ENCODE results near the gene VAV2. TPM values are rescaled to one million over a fixed set of nuclear protein-coding genes. Genes with fewer than 3 reads are reported as not detected.
A peak's percentile ranks its signal among the peaks of the same experiment; 100 is the strongest.

The VAV2 gene
- total RNA-seq, 3 donors from 2014 or later = 5.3 to 9.5 (median 8.8) TPM

DNA sequence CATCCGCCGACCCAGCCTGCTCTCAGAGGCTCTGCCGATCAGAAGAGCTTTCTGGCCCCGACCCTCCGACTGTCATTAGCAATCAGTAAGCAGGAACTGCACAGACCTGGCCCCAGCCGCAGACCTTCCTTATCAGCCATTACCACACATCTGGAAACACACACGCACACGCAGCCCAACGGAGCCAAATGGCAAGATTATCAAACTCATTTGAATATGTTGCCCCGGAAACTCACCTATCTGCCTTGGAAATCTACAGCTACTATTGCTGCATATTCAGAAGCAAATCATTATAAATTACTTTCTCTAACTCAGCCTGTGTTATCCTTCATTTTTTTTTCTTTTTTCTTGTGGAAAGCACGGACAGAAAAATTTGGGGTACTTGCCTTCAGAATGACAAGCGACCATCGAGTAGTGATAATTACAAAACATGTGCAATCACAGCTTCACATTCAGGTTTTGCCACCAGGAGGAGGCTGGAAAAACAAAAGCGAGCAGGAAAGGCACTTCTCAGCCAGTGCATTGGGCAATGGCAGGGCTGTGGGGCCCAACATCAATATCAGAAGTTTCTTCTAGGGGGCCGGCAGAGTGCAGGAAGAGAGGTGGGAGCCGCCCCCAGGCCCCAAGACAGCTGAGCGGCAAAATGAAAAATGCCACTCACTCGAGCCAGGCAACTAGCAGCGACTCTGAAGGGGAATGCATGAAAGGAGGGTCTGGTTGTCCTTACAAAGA, 122.3 kb downstream of the VAV2 start:
- TF ChIP-seq POLR2AphosphoS5 (IDR thresholded peaks at IDR 0.05) (no peak), CTCF (IDR thresholded peaks at IDR 0.05) (no peak)
- H3K27ac ChIP-seq = no peak overlapping the region
- no peak overlapping the region for H3K4me3 ChIP-seq
- H3K9me3 ChIP-seq = no peaks in the 10 kb centered on the region
- peaks cover 9 to 14% of the 10 kb centered on the region in 2 donors for H3K4me1 ChIP-seq
- intact Hi-C loops (cut with DNase I; ENCODE audit: low total_unique reads) = loop anchor here (10.0 kb wide), 1 partner anchor 475 kb away; no protein-coding TSS in a partner anchor
- H3K36me3 ChIP-seq = no peaks in the 10 kb centered on the region
- H3K27me3 ChIP-seq = no peaks in the 10 kb centered on the region
- DNase-seq (ENCODE audit: low spot score in 2 of 2) = no peak

- no peak for TF ChIP-seq POLR2AphosphoS5 (IDR thresholded peaks at IDR 0.05)
- TF ChIP-seq CTCF (IDR thresholded peaks at IDR 0.05) = no peak
- no peak for TF ChIP-seq POLR2A (IDR thresholded peaks at IDR 0.05)
- Histone ChIP-seq H3K27me3 (no peaks in the 10 kb centered on the region), H3K9me3 (no peaks in the 10 kb centered on the region), H3K36me3 (no peaks in the 10 kb centered on the region), H3K4me3 (no peak overlapping the region), H3K4me1 (peaks cover 0 to 6% of the 10 kb centered on the region in 2 donors), H3K27ac (no peak overlapping the region)
- intact Hi-C loops (cut with DNase I; ENCODE audit: low total_unique reads) = loop anchor here (10.0 kb wide), 1 partner anchor 473 kb away; no protein-coding TSS in a partner anchor
- no peak for DNase-seq (ENCODE audit: low spot score in 2 of 2)
Observed at GRCh38 chr9:133868203-133868602, 123.9 kb downstream of the VAV2 start.

DNA sequence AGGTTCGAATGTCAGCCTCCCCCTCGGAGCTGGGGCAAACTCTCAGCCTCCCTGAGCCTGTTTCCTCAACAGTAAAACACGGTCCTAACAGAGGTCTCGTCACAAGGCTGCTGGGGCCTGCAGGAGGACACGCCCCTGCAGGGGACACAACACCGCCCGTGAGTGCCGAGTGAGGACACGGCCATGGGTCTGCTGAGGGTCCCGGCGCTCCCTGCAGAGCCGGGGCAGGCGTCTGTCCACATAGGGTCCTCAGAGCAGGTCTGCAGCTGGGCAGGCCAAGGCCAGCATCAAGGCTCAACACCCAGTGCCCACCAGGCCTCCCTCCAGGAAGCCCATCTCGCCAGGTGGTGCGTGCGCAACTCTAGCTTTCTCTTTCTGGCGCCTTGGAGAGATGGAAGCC, 125.2 kb downstream of the VAV2 start:
- H3K4me1 ChIP-seq = peaks cover 0 to 6% of the 10 kb centered on the region in 2 donors
- no peak overlapping the region for H3K27ac ChIP-seq
- H3K4me3 ChIP-seq = no peak overlapping the region
- H3K9me3 ChIP-seq = no peaks in the 10 kb centered on the region
- no peaks in the 10 kb centered on the region for H3K36me3 ChIP-seq
- intact Hi-C loops (cut with DNase I; ENCODE audit: low total_unique reads) = loop anchor here (10.0 kb wide), 1 partner anchor 472 kb away; no protein-coding TSS in a partner anchor
- TF ChIP-seq CTCF (IDR thresholded peaks at IDR 0.05) (no peak), POLR2AphosphoS5 (IDR thresholded peaks at IDR 0.05) (no peak), POLR2A (IDR thresholded peaks at IDR 0.05) (no peak)
- no peaks in the 10 kb centered on the region for H3K27me3 ChIP-seq
- DNase-seq (ENCODE audit: low spot score in 2 of 2) = no peak

DNA sequence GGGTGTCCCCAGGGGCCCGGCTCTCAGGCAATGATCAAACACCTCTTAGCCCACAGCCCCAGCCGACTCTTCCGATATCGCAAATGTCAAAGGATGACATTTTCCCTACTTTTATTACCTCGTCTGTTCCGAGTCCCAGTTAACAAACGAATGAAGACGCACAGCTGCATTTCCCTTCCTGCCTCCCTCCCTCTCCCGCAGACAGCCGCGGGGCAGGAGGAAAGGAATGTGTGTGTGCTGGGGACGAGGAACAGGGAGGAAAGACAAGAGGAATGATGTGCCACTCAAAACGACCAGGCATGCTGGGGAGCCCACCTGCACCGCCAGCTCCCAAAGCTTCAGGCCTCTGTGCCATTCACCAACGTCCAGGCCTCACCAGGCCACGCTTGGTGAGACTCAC, 128.1 kb downstream of the VAV2 start:
- no peak for TF ChIP-seq POLR2AphosphoS5 (IDR thresholded peaks at IDR 0.05)
- TF ChIP-seq POLR2A (IDR thresholded peaks at IDR 0.05) = no peak
- TF ChIP-seq CTCF (IDR thresholded peaks at IDR 0.05) = no peak
- no peaks in the 10 kb centered on the region for H3K27me3 ChIP-seq
- peak overlapping the region; percentile 56 to 63 for H3K27ac ChIP-seq
- intact Hi-C loops (cut with DNase I; ENCODE audit: low total_unique reads) = loop anchor here (10.0 kb wide), 1 partner anchor 469 kb away; no protein-coding TSS in a partner anchor
- no peak for DNase-seq (ENCODE audit: low spot score in 2 of 2)
- H3K4me3 ChIP-seq = no peak overlapping the region
- peaks cover 0 to 6% of the 10 kb centered on the region in 2 donors for H3K4me1 ChIP-seq
- no peaks in the 10 kb centered on the region for H3K9me3 ChIP-seq
- H3K36me3 ChIP-seq = no peaks in the 10 kb centered on the region

DNA sequence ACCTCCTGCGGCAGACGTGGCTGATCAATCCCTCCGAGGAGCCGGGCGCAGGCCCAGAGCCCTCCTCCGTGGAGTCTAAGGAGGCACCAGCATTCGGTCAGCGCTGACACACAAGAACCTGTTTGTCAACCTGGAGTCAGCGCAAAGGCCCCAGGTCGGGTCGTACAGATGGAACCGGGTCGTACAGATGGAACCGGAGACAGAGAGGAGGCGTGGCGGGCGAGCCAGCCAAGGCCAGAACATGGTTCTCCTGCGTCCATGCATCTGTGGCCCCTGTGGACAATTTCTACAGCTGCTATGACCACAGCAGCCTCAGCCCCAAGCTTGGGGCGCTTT, 128.9 kb downstream of the VAV2 start:
- H3K4me1 ChIP-seq = peaks cover 0 to 6% of the 10 kb centered on the region in 2 donors
- no peaks in the 10 kb centered on the region for H3K9me3 ChIP-seq
- peak overlapping the region; percentile 14 to 23 (median 17) for H3K4me3 ChIP-seq
- intact Hi-C loops (cut with DNase I; ENCODE audit: low total_unique reads) = loop anchor here (10.0 kb wide), 1 partner anchor 468 kb away; no protein-coding TSS in a partner anchor
- DNase-seq (ENCODE audit: low spot score in 2 of 2) = no peak
- TF ChIP-seq CTCF (IDR thresholded peaks at IDR 0.05) (no peak), POLR2A (IDR thresholded peaks at IDR 0.05) (no peak), POLR2AphosphoS5 (IDR thresholded peaks at IDR 0.05) (no peak)
- H3K27me3 ChIP-seq = no peaks in the 10 kb centered on the region
- H3K27ac ChIP-seq = peak overlapping the region; percentile 56 to 63
- H3K36me3 ChIP-seq = no peaks in the 10 kb centered on the region

Data from breast epithelium (tissue), 4 donors.